Neural cell (in vitro differentiated cells): ENCODE results near the gene TLL1. TPM values are rescaled to one million over a fixed set of nuclear protein-coding genes. Genes with fewer than 3 reads are reported as not detected.

Experiments used
- H2AFZ ChIP-seq: fragments of 200-600, 300-800 bp; sonication (generic), shearing (Covaris generic); 2 replicates; pipeline ENCODE4 v1.6.0; 2014; ENCODE audit warnings: low read depth, mild to moderate bottlenecking, antibody characterized with exemption, low read length, moderate library complexity
- H3F3A ChIP-seq: fragments of 200-600 bp; shearing (Covaris generic); 2 replicates; pipeline ENCODE4 v1.6.1; 2016; ENCODE audit warnings: mild to moderate bottlenecking, moderate library complexity, mixed read lengths, antibody characterized with exemption, low read length; ENCODE audit not compliant: insufficient read depth, poor library complexity, severe bottlenecking
- H3K27ac ChIP-seq: fragments of 200-600, 300-800 bp; sonication (generic), shearing (Covaris generic); 2 replicates; pipeline ENCODE4 v1.5.1; 2014; ENCODE audit warnings: mild to moderate bottlenecking, low read length, moderate library complexity
- H3K27me3 ChIP-seq: fragments of 300-800, 200-600 bp; sonication (generic), shearing (Covaris generic); 2 replicates; pipeline ENCODE4 v1.6.0; 2014; ENCODE audit warnings: mild to moderate bottlenecking, low read depth, low read length, moderate library complexity; ENCODE audit not compliant: insufficient read depth
- H3K36me3 ChIP-seq: fragments of 300-800, 200-600 bp; sonication (generic), shearing (Covaris generic); 2 replicates; pipeline ENCODE4 v1.5.1; 2014; ENCODE audit warnings: mild to moderate bottlenecking, antibody characterized with exemption, low read length, moderate library complexity; ENCODE audit not compliant: insufficient read depth
- H3K4me2 ChIP-seq: fragments of 300-800, 200-600 bp; sonication (generic), shearing (Covaris generic); 2 replicates; pipeline ENCODE4 v1.6.0; 2014; ENCODE audit warnings: mild to moderate bottlenecking, low read length
- H3K4me3 ChIP-seq: fragments of 300-800, 200-600 bp; sonication (generic), shearing (Covaris generic); 2 replicates; pipeline ENCODE4 v1.5.1; 2014; ENCODE audit warnings: mild to moderate bottlenecking, low read length, moderate library complexity
- H3K79me2 ChIP-seq: fragments of 200-600 bp; shearing (Covaris generic); replicated peaks from 2 replicates; pipeline ENCODE4 v1.6.0; 2014; ENCODE audit warnings: mild to moderate bottlenecking, low read length, moderate library complexity; ENCODE audit not compliant: insufficient read depth
- H3K9ac ChIP-seq: fragments of 300-800, 200-600 bp; sonication (generic), shearing (Covaris generic); 2 replicates; pipeline ENCODE4 v1.6.1; 2016; ENCODE audit warnings: mild to moderate bottlenecking, low read length, mixed read lengths
- H3K9me2 ChIP-seq: fragments of 200-600 bp; shearing (Covaris generic); 2 replicates; pipeline ENCODE4 v1.6.1; 2016; ENCODE audit warnings: mild to moderate bottlenecking, low read length, mixed read lengths; ENCODE audit not compliant: insufficient read depth
- H3K9me3 ChIP-seq: fragments of 200-600, 300-800 bp; sonication (generic), shearing (Covaris generic); 2 replicates; pipeline ENCODE4 v1.6.1; 2016; ENCODE audit warnings: mild to moderate bottlenecking, mixed run types, low read length, moderate library complexity, mixed read lengths
- H4K20me1 ChIP-seq: fragments of 200-600 bp; shearing (Covaris generic); 2 replicates; pipeline ENCODE4 v1.6.1; 2016; ENCODE audit warnings: mild to moderate bottlenecking, mixed run types; ENCODE audit not compliant: insufficient read depth
- EP300 ChIP-seq: fragments of 450-650 bp; conservative IDR thresholded peaks from 2 replicates; pipeline ENCODE4 v1.6.1; 2014; ENCODE audit warnings: antibody characterized with exemption, mild to moderate bottlenecking, moderate library complexity; ENCODE audit not compliant: poor library complexity, severe bottlenecking
- EZH2 ChIP-seq: fragments of 200-600, 300-800 bp; shearing (Covaris generic), sonication (generic); IDR thresholded peaks from 2 replicates; pipeline ENCODE4 v1.6.1; 2014; ENCODE audit warnings: antibody characterized with exemption, low read length, borderline replicate concordance, mild to moderate bottlenecking; ENCODE audit not compliant: insufficient read depth, poor library complexity, severe bottlenecking
- MXI1 ChIP-seq: fragments of 450-650 bp; conservative IDR thresholded peaks from 2 replicates; pipeline ENCODE4 v1.6.1; 2014; ENCODE audit warnings: antibody characterized with exemption, mild to moderate bottlenecking; ENCODE audit not compliant: poor library complexity, severe bottlenecking
- POLR2AphosphoS5 ChIP-seq: IDR thresholded peaks from 2 replicates; pipeline ENCODE4 v1.6.1; 2012
- RAD21 ChIP-seq: fragments of 450-650 bp; conservative IDR thresholded peaks from 2 replicates; pipeline ENCODE4 v1.6.1; 2014; ENCODE audit warnings: antibody characterized with exemption, mild to moderate bottlenecking, moderate library complexity
- REST ChIP-seq: IDR thresholded peaks from 2 replicates; pipeline ENCODE4 v1.6.1; 2012; ENCODE audit warnings: borderline replicate concordance
- SMC3 ChIP-seq: fragments of 450-650 bp; conservative IDR thresholded peaks from 2 replicates; pipeline ENCODE4 v1.6.1; 2014; ENCODE audit warnings: antibody characterized with exemption, mild to moderate bottlenecking, moderate library complexity; ENCODE audit not compliant: poor library complexity
- TAF1 ChIP-seq: IDR thresholded peaks from 2 replicates; pipeline ENCODE4 v1.6.1; 2012; ENCODE audit warnings: low read depth
- polyA plus RNA-seq: library from polyadenylated mRNA; depleted of rRNA; stranded (reverse); fragments of >200 nt; gene quantifications from 2 replicates; pipeline ENCODE4 v1.2.3, GENCODE V29; 2014
- TF ChIP-seq, protein P1 (sequence below): fragments of 450-650 bp; IDR thresholded peaks from 2 replicates; pipeline ENCODE4 v1.5.1; 2014; ENCODE audit warnings: antibody characterized with exemption, mild to moderate bottlenecking, moderate library complexity; ENCODE audit not compliant: poor library complexity, severe bottlenecking

The TLL1 gene
- polyA plus RNA-seq, 1 donor from 2014 or later, result not detected

DNA sequence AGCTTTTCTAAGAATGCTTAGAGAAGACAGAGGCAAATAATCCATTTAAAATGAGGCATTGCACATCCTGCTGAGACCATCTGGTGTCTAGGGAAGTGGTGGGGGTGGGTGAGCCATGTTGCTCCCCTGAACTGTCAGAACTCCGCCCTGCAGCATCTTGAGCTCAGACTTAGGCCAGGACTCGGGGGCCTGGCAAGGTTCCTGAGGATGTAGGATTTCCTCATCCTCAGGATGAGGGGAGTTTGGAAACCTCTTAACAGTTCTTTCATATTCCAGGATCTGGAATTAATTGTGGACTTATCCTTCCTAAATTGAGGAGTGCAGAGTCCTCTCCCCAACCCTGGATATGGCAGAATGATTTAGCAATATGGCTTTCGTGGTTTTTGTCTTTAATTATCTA is 6.6 kb downstream of the TLL1 start:
- H3K4me3 ChIP-seq, result no peak overlapping the region
- no peaks in the 10 kb centered on the region for H3K36me3 ChIP-seq
- no peaks in the 10 kb centered on the region for H3K9me2 ChIP-seq
- H3F3A ChIP-seq, result no peaks in the 10 kb centered on the region
- no peak overlapping the region for H3K27ac ChIP-seq
- H3K27me3 ChIP-seq, result peaks cover 19% of the 10 kb centered on the region
- H3K9me3 ChIP-seq, result no peaks in the 10 kb centered on the region
- H3K79me2 ChIP-seq, result no peaks in the 10 kb centered on the region
- no peak overlapping the region for H3K4me2 ChIP-seq
- TF ChIP-seq RAD21 (no peak), MXI1 (no peak), TAF1 (no peak), POLR2AphosphoS5 (no peak), EZH2 (no peak), REST (no peak), EP300 (no peak), SMC3 (no peak)
- TF ChIP-seq, protein P1, sequence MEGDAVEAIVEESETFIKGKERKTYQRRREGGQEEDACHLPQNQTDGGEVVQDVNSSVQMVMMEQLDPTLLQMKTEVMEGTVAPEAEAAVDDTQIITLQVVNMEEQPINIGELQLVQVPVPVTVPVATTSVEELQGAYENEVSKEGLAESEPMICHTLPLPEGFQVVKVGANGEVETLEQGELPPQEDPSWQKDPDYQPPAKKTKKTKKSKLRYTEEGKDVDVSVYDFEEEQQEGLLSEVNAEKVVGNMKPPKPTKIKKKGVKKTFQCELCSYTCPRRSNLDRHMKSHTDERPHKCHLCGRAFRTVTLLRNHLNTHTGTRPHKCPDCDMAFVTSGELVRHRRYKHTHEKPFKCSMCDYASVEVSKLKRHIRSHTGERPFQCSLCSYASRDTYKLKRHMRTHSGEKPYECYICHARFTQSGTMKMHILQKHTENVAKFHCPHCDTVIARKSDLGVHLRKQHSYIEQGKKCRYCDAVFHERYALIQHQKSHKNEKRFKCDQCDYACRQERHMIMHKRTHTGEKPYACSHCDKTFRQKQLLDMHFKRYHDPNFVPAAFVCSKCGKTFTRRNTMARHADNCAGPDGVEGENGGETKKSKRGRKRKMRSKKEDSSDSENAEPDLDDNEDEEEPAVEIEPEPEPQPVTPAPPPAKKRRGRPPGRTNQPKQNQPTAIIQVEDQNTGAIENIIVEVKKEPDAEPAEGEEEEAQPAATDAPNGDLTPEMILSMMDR, result no peak
- H3K9ac ChIP-seq, result no peak overlapping the region
- H2AFZ ChIP-seq, result no peak overlapping the region
- no peaks in the 10 kb centered on the region for H4K20me1 ChIP-seq

DNA sequence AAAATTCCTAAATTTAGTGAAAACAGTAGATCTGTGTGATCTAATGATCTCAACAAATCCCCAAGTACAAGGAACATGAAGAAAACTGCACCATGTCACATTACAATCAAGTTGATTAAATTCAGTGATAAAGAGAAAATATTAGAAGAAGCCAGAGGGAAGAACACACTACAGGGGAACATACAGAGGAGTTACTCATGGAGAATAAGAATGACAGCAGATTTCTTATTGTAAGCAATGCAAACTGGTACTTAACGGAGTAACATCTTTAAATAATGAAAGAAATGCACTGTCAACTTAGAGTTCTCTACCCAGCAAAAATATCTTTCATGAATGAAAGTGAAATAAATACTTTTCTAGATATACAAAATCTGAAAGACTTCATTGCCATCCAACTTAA is 21.1 kb downstream of the TLL1 start:
- Histone ChIP-seq H2AFZ (no peak overlapping the region), H3K4me2 (no peak overlapping the region), H3K9ac (no peak overlapping the region), H3K79me2 (no peaks in the 10 kb centered on the region), H3K4me3 (no peak overlapping the region), H3K36me3 (no peaks in the 10 kb centered on the region), H3K9me3 (no peaks in the 10 kb centered on the region), H3K9me2 (no peaks in the 10 kb centered on the region), H3K27me3 (no peaks in the 10 kb centered on the region), H3F3A (no peaks in the 10 kb centered on the region), H4K20me1 (no peaks in the 10 kb centered on the region), H3K27ac (no peak overlapping the region)
- TF ChIP-seq RAD21, result no peak
- TF ChIP-seq, protein P1, result no peak
- no peak for TF ChIP-seq TAF1
- TF ChIP-seq POLR2AphosphoS5, result no peak
- no peak for TF ChIP-seq REST
- TF ChIP-seq EP300, result no peak
- TF ChIP-seq EZH2, result no peak
